ENCODE data around the gene IL1RAPL2. TPM values are rescaled to one million over a fixed set of nuclear protein-coding genes. Genes with fewer than 3 reads are reported as not detected.

The IL1RAPL2 gene
- total and polyA plus RNA-seq, 2 of the 8 experiments (the other 6 are each of a cell fraction or from before 2014, with no cell fraction given) = 0.20 to 1.3 TPM

DNA sequence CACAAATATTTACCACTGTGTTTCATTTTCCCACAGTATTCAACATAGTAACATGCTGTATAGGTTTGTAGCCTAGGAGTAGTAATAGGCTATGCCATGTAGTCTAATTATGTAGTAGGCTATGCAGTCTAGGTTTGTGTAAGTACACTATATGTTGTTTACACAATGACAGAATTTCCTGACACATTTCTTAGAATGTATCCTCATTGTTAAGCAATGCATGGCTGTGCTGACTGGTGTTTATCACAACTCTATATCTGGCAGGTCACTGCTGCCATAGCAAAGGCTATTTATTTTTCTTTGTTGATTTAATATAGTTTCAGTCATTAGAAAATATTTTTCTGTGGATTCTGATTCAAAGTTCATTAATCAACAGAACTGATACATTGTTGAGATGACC, 762.8 kb downstream of the IL1RAPL2 start:
- Histone ChIP-seq H3K4me1 (replicated peaks in 1 of 4; ENCODE audit: control insufficient read depth in 3 of 4, insufficient read depth in 4 of 4, low read length in 3 of 4) (no peaks in the 10 kb centered on the region), H3K36me3 (ENCODE audit: control insufficient read depth in 2 of 4, insufficient read depth in 4 of 4, low read length in 3 of 4) (no peaks in the 10 kb centered on the region), H2BK15ac (ENCODE audit: low read length) (no peak overlapping the region), H3K27me3 (replicated peaks in 1 of 4; ENCODE audit: control insufficient read depth in 3 of 4, extremely low read depth in 1 of 4, insufficient read depth in 3 of 4, low read length in 3 of 4) (no peaks in the 10 kb centered on the region), H2AFZ (ENCODE audit: low read length) (no peak overlapping the region), H2AK5ac (ENCODE audit: low read depth, low read length) (no peak overlapping the region), H3K4me2 (ENCODE audit: insufficient read depth in 1 of 2, low read depth in 2 of 2, low read length in 2 of 2) (no peak overlapping the region), H3K23ac (ENCODE audit: insufficient read length) (no peak overlapping the region), H4K5ac (ENCODE audit: insufficient read length, low read depth, low read length) (no peak overlapping the region), H3K9ac (replicated peaks in 1 of 4; ENCODE audit: extremely low read depth in 1 of 4, low read depth in 3 of 4, low read length in 3 of 4) (no peak overlapping the region), H4K20me1 (replicated peaks in 1 of 2; ENCODE audit: control insufficient read depth in 1 of 2, insufficient read depth in 2 of 2, low read length in 2 of 2) (no peaks in the 10 kb centered on the region), H3K27ac (ENCODE audit: low read depth, low read length) (no peak overlapping the region), H4K8ac (ENCODE audit: extremely low read depth, insufficient read depth, low read length) (no peak overlapping the region), H3K4ac (replicated peaks; ENCODE audit: insufficient read length, low read depth, low read length) (no peak overlapping the region), H2BK5ac (ENCODE audit: low read depth, low read length) (no peak overlapping the region), H3K14ac (ENCODE audit: insufficient read length) (no peak overlapping the region), H3K56ac (replicated peaks; ENCODE audit: insufficient read length, low read depth, low read length) (no peak overlapping the region), H3K79me1 (ENCODE audit: low read depth, low read length) (no peaks in the 10 kb centered on the region), H2BK120ac (replicated peaks; ENCODE audit: low read depth, low read length) (no peak overlapping the region), H3K23me2 (ENCODE audit: low read depth, low read length) (no peaks in the 10 kb centered on the region), H4K91ac (replicated peaks; ENCODE audit: insufficient read length, low read length) (no peak overlapping the region), H2BK20ac (ENCODE audit: low read length) (no peak overlapping the region), H3K79me2 (ENCODE audit: control insufficient read depth in 1 of 2, insufficient read depth in 2 of 2, low read length in 2 of 2) (no peaks in the 10 kb centered on the region), H3K4me3 (ENCODE audit: extremely low read depth in 1 of 4, insufficient read depth in 2 of 4, low read depth in 3 of 4, low read length in 4 of 4) (no peak overlapping the region), H3K9me3 (ENCODE audit: insufficient read depth in 2 of 2, low read depth in 1 of 2, low read length in 1 of 2) (no peaks in the 10 kb centered on the region), H2BK12ac (ENCODE audit: low read depth, low read length) (no peak overlapping the region), H3K18ac (ENCODE audit: extremely low read depth, low read length) (no peak overlapping the region)
- TF ChIP-seq GABPA (IDR thresholded peaks at IDR 0.05; ENCODE audit: borderline replicate concordance, insufficient read depth, low read length) (no peak), KDM1A (IDR thresholded peaks at IDR 0.05; ENCODE audit: borderline replicate concordance, low read length) (no peak), RBBP5 (IDR thresholded peaks at IDR 0.05; ENCODE audit: borderline replicate concordance, low read depth, low read length) (no peak), KDM4A (IDR thresholded peaks at IDR 0.05; ENCODE audit: low read depth, low read length, severe bottlenecking) (no peak), SIN3A (conservative IDR thresholded peaks at IDR 0.05 in 1 of 2, IDR thresholded peaks at IDR 0.05 in 1 of 2; ENCODE audit: low read depth in 1 of 2, low read length in 2 of 2) (no peak), SP1 (IDR thresholded peaks at IDR 0.05; ENCODE audit: low read depth, low read length) (no peak)
- FAIRE-seq (no peak), DNase-seq (ENCODE audit: low read depth in 1 of 2, low spot score in 2 of 2) (no peak)
- CTCF ChIA-PET (ENCODE audit: partially characterized antibody) = no interaction called here
- POLR2A ChIA-PET (ENCODE audit: partially characterized antibody) = no interaction called here

All from H1 (cell line).